SU-DHL-6 (cell line): Measurements from ENCODE around the gene SEC16A.
A peak's percentile ranks its signal among the peaks of the same experiment; 100 is the strongest.

Experiments used
- H2AFZ ChIP-seq: fragments of 200-600 bp; sonication (generic); 2 replicates; pipeline ENCODE4 v1.6.1; 2014; ENCODE audit warnings: low read depth, mild to moderate bottlenecking, moderate library complexity, mixed read lengths, antibody characterized with exemption, low read length; ENCODE audit not compliant: severe bottlenecking
- H3F3A ChIP-seq: fragments of 200-600 bp; shearing (Covaris generic); 2 replicates; pipeline ENCODE4 v1.6.0; 2016; ENCODE audit warnings: antibody characterized with exemption, mild to moderate bottlenecking; ENCODE audit not compliant: insufficient read depth
- H3K27ac ChIP-seq: fragments of 200-600 bp; sonication (generic); 2 replicates; pipeline ENCODE4 v1.5.1; 2016; ENCODE audit warnings: low read depth, mild to moderate bottlenecking, low read length, moderate library complexity, mixed read lengths
- H3K27me3 ChIP-seq: fragments of 200-600 bp; sonication (generic), shearing (Covaris generic); 2 replicates; pipeline ENCODE4 v1.6.0; 2014; ENCODE audit warnings: mild to moderate bottlenecking, low read length
- H3K36me3 ChIP-seq: fragments of 200-600 bp; sonication (generic); 2 replicates; pipeline ENCODE4 v1.6.1; 2014; ENCODE audit warnings: mild to moderate bottlenecking, low read length, mixed read lengths
- H3K4me2 ChIP-seq: fragments of 300-600, 200-600 bp; shearing (Covaris generic), sonication (generic); 2 replicates; pipeline ENCODE4 v1.6.0; 2014; ENCODE audit warnings: low read length, low read depth, mild to moderate bottlenecking; ENCODE audit not compliant: poor library complexity, severe bottlenecking
- H3K4me3 ChIP-seq: fragments of 200-600 bp; sonication (generic); 2 replicates; pipeline ENCODE4 v1.5.1; 2014; ENCODE audit warnings: antibody characterized with exemption, low read length, mild to moderate bottlenecking, mixed read lengths; ENCODE audit not compliant: insufficient read depth, poor library complexity, severe bottlenecking
- H3K79me2 ChIP-seq: fragments of 200-600 bp; sonication (generic); 2 replicates; pipeline ENCODE4 v1.6.1; 2014; ENCODE audit warnings: mild to moderate bottlenecking, low read length, moderate library complexity; ENCODE audit not compliant: insufficient read depth
- H3K9ac ChIP-seq: fragments of 200-600 bp; sonication (generic); 2 replicates; pipeline ENCODE4 v1.7.0; 2014; ENCODE audit warnings: mild to moderate bottlenecking, low read length
- H3K9me2 ChIP-seq: fragments of 200-600 bp; sonication (generic); replicated peaks from 2 replicates; pipeline ENCODE4 v1.6.1; 2014; ENCODE audit warnings: low read length; ENCODE audit not compliant: insufficient read depth
- H3K9me3 ChIP-seq: fragments of 200-600 bp; sonication (generic); 2 replicates; pipeline ENCODE4 v1.6.1; 2014; ENCODE audit warnings: low read length, mixed read lengths; ENCODE audit not compliant: insufficient read depth
- H4K20me1 ChIP-seq: fragments of 200-600 bp; sonication (generic); 2 replicates; pipeline ENCODE4 v1.6.1; 2014; ENCODE audit warnings: low read depth, mild to moderate bottlenecking, antibody characterized with exemption, low read length, moderate library complexity, mixed read lengths
- CTCF ChIP-seq: fragments of 200-600 bp; sonication (generic); IDR thresholded peaks from one replicate; pipeline ENCODE4 v1.5.1; 2017; ENCODE audit warnings: antibody characterized with exemption, mild to moderate bottlenecking, low read length, moderate library complexity; ENCODE audit not compliant: insufficient read depth, poor library complexity, severe bottlenecking
- EZH2phosphoT487 ChIP-seq: fragments of 200-600 bp; sonication (generic), shearing (Covaris generic); conservative IDR thresholded peaks from 2 replicates; pipeline ENCODE4 v1.6.1; 2018; ENCODE audit warnings: mild to moderate bottlenecking, antibody characterized with exemption, low read length, moderate library complexity, mixed read lengths

The SEC16A gene

GRCh38 chr9:136482046-136482792, 621 bp downstream of the SEC16A start:
- Histone ChIP-seq H3K79me2 (peaks cover 50% of the 10 kb centered on the region), H3K4me3 (peak overlapping the region; percentile 64), H3K27me3 (no peaks in the 10 kb centered on the region), H3K4me2 (peak overlapping the region; percentile 83), H3K9me2 (no peaks in the 10 kb centered on the region), H4K20me1 (peaks cover 5% of the 10 kb centered on the region; the same call in 1 of the 2 replicates), H2AFZ (peak overlapping the region; percentile 5), H3F3A (no peaks in the 10 kb centered on the region), H3K27ac (peak overlapping the region; percentile 59), H3K9me3 (no peaks in the 10 kb centered on the region), H3K9ac (peak overlapping the region; percentile 90), H3K36me3 (no peaks in the 10 kb centered on the region)
- no peak for TF ChIP-seq CTCF
- TF ChIP-seq EZH2phosphoT487: no peak

GRCh38 chr9:136481558-136481957, 1.3 kb downstream of the SEC16A start:
- H3K9me3 ChIP-seq: no peaks in the 10 kb centered on the region
- no peak overlapping the region for H3K27ac ChIP-seq
- no peaks in the 10 kb centered on the region for H3K27me3 ChIP-seq
- H3K4me3 ChIP-seq: peak overlapping the region; percentile 64
- H4K20me1 ChIP-seq: peaks cover 5% of the 10 kb centered on the region; the same call in 1 of the 2 replicates
- TF ChIP-seq EZH2phosphoT487: no peak
- no peak for TF ChIP-seq CTCF
- H3F3A ChIP-seq: no peaks in the 10 kb centered on the region
- no peak overlapping the region for H2AFZ ChIP-seq
- H3K9me2 ChIP-seq: no peaks in the 10 kb centered on the region
- H3K9ac ChIP-seq: peak overlapping the region; percentile 90
- peaks cover 50% of the 10 kb centered on the region for H3K79me2 ChIP-seq
- H3K36me3 ChIP-seq: peaks cover 3% of the 10 kb centered on the region; the same call in 1 of the 2 replicates
- peak overlapping the region; percentile 83 for H3K4me2 ChIP-seq

- peaks cover 48% of the 10 kb centered on the region for H3K79me2 ChIP-seq
- no peaks in the 10 kb centered on the region for H3K9me3 ChIP-seq
- no peak overlapping the region for H3K4me3 ChIP-seq
- H3K9ac ChIP-seq: no peak overlapping the region
- no peak overlapping the region for H2AFZ ChIP-seq
- no peaks in the 10 kb centered on the region for H3F3A ChIP-seq
- no peak for TF ChIP-seq CTCF
- TF ChIP-seq EZH2phosphoT487: no peak
- H3K27ac ChIP-seq: no peak overlapping the region
- H4K20me1 ChIP-seq: peaks cover 2% of the 10 kb centered on the region; the same call in 1 of the 2 replicates
- H3K9me2 ChIP-seq: no peaks in the 10 kb centered on the region
- peaks cover 7% of the 10 kb centered on the region; the same call in 1 of the 2 replicates for H3K36me3 ChIP-seq
- H3K4me2 ChIP-seq: no peak overlapping the region
- no peaks in the 10 kb centered on the region for H3K27me3 ChIP-seq
Observed at GRCh38 chr9:136476369-136477150, 6.3 kb downstream of the SEC16A start.
